NCI-H2107 (cell line): ENCODE measurements around the gene NCBP3.
"Not testable (repeated sequence)": the region's sequence is repeated elsewhere in the genome, so short reads cannot be mapped to it uniquely, and the experiment has no call there.

Experiments
- DNase-seq: peaks from one replicate; lab custom pipeline; 2025; lab: John Stamatoyannopoulos, UW

Gene NCBP3

DNA sequence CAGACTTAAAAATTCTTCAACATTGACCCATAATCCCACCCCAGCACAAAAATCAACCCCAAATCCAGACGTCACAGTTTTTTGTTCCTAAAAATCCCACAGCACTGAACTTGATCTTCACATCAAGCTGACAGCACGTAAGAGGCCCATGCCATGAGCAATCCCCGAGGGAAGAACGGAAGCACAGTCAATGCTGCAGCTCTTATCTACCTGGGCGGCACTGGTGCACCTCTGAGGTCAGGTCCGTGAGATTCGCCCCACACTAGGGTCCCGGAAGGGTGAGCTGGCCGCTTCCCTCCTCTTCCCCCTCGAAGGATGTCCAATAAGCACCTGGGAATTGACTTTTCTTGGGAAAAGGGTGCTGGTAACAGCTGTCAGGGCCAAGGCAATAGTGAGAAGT is 33.8 kb downstream of the NCBP3 start:
- no peak for DNase-seq

DNA sequence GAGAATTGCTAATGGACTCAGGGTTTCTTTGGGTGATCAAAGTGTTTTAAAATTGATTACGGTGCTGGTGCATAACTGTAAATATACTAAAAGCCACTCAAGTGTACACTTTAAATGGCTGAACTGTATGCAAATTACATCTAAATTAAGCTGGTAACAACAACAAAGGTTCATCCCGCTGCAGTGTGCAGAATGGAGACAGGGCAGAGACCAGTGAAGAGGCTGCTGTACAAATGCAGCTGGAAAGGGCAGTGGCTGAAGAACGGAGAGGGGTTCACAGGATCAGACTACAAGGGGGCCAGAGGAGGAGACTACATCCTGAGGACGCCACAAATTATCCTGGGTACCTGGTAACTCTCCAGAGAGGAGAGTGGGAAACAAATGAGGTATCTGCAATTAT is 36.0 kb downstream of the NCBP3 start:
- DNase-seq, result no peak

DNA sequence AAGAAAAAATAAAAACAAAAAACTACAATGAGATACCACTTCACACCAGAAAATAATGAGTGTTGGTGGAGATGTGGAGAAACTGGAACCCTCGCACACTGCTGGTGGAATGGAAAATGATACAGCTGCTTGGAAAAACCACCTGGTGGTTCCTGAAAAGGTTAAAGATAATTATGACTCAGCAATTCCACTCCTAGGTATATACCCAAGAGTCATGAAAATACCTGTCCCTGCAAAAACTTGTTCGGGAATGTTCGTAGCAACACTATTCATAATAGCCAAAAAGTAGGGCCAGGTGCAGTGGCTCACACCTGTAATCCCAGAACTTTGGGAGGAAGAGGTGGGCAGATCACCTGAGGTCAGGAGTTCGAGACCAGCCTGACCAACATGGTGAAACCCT is 36.9 kb downstream of the NCBP3 start:
- no peak for DNase-seq

DNA sequence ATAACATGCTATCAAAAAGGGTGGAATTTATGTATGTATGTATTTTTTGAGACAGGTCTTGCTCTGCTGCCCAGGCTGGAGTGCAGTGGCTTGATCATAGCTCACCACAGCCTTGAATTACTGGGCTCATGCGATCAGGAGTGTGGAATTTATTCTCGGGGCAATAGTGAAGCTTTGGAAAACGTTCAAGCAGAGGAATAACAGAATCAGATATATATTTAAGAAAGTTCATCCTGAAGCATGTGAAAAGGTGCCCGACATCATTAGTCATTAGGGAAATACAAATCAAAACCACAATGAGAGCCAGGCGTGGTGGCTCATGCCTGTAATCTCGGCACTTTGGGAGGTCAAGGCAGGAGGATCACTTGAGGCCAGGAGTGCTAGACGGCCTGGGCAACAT is 37.3 kb downstream of the NCBP3 start:
- no peak for DNase-seq

DNA sequence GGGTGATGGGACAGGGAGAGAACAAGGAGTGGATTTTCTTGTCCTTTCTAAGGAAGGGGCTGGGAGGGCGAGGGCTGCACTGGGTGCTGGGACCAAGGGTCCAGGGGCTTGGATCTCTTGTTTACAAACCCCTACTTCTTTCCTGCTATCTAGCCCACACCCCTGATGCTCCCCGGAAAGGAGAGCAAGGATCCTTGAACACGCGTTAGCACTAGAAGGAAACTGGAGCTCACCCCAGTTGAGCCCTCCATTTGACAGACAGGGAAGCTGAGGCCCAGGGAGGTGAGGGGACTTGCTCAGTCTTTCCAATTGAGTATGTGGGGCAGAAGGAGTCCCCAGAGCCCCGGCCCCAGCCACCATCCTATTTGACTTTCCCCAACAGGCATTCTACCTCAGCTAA is 40.5 kb downstream of the NCBP3 start:
- no peak for DNase-seq

DNA sequence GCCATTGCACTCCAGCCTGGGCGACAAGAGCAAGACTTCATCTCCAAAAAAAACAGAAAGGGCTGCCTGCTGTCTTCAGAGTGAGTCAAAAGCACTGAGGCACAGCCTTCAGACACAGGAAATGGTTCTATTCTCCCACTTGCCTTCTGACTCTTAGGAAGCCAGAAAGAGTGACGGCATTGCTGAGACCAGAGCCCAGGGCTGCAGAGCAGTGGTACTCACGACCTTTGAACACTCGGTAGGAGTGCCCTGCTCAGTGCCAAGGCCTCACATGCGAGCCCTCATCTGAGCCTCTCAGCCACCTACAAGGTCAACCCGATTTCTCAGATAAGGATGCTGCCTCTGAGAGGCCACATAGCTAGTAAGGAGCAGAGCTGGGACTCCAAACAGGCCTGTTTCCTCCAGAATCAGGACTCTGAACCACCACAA is 41.5 kb downstream of the NCBP3 start:
- no peak for DNase-seq

DNA sequence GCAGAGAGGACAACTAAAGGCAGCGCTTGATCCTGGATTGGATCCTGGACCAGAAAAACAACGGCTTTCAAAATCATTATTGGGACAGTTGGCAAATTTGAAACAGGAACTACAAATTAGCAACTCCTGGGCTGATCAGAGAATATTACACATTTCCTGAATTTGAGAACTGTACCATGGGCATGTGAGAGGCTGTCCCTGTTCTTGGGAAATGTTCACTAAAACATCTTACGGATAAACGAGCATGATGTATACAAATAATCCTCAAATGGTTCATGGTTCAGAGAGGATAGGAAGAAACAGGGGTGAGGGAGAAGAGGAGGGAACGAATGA is 42.8 kb downstream of the NCBP3 start:
- DNase-seq, result no peak

DNA sequence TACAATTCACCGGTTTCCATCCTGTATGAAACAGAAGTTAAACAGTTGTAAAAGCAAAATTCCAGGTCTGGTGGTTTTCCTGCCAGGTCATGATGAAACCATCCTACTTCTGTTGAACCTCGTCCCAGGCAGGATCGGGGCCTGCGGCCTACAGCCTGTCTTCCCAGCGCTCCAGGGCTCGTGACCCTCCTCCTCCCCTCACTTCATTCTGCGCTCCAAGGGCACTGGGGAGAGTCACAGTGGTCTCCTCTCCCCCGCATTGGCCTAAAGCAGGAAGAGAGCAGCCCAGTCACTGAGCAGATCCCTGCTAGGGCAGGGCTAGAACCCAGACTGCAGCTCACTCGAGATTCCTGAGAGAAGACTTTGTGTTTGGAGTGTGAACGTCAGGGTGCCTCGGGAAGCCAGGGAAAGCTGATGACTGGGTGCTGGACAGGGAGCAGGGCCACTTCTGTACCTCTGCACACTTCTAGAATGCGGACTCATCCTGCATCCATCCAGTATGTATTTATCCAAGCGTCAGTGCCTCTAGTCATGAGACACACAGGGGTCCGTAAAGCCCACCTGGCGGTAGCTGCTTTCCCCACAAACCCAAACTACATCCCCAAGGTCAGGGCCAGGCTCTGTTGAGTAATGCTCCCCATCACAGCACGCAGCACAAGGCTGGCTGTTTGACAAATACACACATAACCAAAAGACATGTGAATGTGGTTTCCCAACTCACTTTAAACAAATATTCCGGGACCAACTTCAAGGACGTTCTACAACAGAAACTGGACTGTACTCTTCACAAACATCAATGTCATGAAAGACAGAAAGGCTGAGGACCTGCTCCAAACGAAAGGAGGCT is 43.4 kb downstream of the NCBP3 start:
- no peak for DNase-seq

DNA sequence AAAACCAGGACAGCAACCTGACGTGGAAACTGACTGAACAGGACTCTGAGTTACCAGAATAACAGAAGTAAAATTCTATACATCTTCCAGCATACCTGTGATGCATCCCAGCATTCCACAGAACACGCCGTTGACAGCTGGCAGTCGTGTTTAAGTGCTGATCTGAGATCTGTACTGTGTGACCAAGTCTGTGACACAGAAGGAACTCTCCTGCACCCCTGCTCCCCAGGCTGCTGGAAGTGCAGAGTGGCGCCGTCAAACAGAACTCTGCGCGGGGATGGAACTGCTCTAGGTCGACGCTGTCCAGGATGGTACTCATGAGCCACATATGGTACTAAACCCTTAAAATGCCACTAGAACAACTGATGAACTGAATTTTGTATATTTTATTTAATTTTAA is 44.3 kb downstream of the NCBP3 start:
- DNase-seq, result no peak

DNA sequence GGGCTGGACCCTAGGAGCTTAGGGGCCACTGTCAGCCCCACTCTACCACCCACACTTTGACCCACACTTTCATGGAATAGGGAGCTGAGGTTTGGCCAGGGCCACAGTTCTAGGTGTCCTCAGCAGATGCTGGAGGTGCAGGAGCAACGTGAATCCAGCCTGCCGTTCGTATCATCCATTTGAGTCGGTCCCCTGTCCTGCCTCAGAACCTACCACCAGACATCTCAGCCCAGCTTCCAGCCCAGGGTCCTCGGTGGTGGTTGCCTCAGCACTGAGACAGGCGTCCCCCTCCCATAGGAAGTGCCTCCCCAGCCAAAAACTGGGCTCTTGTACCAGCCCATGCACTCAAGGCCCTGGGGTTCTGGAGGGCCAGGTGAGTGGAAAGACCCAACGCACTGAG is 44.7 kb downstream of the NCBP3 start:
- no peak for DNase-seq

DNA sequence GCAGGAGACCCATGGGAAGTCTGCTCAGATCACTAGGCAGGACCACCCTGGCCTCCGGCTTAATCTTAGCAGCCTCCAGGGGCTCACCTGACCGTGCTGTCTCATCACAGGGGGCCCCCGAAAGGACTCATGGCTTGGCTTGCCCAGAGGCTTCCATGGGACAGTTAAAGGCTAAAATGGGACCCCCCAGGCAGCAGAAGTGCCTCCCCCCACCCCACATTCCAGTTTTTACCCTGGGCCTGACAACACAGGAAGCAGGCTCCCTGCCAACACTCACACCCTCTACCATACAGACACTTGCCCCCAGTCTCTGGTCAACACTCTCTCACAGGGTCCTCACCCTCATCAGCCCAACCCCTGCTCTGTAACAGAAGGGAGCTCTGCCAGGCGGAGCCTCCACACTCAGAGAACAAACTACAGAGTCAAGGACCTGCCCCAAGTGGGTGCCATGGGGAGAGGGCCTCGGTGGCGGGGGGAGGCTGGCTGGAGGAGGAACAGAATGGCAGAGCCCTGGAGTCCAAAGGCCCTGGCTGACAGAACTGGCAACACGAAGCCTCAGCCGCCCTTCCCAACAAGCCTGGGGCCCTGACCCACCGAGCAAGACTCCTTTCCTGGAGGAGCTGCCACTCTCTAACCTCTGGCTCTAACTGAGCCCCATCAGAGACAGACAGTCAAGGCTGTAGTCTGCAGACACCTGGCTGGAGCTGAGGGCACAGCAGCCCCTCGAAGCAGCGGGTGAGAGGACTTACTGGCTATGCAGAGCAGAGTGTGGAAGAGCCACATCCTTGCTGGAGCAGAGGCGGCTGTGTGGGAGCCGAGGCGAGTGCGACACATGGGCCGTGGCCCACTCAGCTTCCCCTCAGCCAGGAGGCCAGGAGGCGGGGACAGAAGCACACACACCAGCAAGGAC is 45.4 kb downstream of the NCBP3 start, which contains the start of gene ITGAE:
Gene ITGAE (minus strand): TSS at position 827 of the 910 bp plus-strand sequence. CDS start 44 bp downstream, at position 783.
- DNase-seq, result no peak

DNA sequence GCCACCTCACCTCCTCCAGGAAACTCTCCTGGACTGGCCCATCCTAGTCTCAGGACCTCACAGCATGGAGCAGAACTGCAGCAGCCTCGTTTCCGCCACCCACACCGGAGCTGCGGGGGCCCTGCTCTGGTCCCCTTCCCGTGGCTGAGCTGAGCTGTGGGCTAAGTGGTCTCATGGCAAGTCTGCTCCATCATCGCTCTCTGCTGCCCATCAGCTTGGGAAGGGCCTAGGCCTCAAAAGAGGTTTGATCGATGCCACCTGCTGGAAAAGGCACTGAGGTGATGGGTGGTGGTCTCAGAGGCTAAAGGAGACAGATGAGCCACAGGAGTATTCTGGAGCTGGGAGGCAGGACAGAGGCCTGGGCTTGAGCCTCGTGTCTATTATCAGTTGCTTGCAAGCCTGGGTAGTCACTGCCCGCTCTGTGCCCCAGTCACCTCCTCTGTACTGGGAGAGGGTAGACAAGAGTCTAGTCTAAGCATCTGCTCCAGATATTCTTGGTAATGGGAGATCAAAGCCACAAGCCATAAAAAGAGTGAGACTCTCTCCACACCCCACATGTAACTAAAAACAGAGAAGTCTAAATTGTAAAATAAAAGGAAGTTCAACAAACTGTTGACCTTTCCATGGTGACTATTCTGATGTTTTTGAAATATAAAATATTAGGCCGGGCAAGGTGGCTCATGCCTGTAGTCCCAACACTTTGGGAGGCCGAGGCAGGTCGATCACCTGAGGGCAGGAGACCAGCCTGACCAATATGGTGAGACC is 46.7 kb downstream of the NCBP3 start:
- DNase-seq, result no peak

DNA sequence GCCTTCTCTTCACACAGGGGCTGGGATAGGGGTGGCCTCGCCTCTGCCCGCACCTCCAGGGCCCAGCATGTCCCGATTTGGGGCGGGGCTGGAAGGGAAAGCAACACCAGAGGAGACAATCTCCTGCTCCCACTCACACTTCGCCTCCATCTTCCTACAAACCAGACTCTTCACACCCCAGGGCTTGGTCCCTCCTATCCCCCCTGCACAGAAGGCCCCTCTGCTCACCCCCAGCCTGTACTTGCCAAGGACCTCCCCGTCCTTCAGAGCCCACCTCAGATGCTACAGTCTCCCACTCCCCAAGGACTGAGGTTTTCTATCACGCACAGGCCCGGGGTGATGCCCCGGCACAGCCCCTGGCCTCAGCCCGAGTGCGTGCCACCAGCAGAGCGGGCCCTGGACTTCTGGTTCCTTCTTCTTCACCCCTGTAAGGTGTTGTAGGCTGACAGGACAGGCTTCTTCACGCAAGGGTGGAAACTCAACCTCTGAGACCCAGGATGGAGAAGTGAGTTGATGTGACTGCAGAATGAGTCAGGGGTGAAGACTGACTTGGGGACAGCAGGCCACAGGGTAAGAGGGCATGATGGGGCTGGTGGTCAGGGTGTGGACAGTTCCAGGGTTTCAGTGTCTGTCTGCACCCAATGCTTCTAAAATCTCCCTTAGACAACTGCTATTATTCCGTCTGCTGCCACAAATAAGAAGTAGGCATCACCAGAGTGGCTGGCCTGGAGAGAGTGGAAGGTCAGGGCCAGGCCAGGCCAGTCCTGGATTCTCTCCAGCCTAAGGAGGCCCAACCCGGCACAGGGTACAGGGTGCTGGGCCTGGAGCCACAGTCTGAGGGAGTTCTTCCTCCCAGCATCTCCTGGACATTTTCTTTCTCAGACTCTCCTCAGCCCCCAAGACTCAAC is 47.5 kb downstream of the NCBP3 start:
- no peak for DNase-seq

DNA sequence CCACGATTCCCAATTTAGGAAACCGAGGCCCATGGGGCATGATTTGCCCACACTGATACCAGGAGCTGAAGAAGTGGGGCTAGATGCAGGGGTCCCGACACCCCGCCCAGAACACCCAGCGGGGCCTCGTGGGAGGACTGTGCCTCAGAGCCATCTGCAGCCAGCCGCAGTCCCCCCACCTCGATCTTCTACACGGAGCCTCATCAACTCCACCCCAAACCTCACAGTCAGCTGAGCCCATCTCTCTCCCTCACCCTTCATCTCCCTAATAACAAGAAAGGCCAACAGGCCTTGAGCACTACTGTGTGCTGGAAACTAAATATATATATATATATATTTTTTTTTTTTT is 49.2 kb downstream of the NCBP3 start:
- no peak for DNase-seq

DNA sequence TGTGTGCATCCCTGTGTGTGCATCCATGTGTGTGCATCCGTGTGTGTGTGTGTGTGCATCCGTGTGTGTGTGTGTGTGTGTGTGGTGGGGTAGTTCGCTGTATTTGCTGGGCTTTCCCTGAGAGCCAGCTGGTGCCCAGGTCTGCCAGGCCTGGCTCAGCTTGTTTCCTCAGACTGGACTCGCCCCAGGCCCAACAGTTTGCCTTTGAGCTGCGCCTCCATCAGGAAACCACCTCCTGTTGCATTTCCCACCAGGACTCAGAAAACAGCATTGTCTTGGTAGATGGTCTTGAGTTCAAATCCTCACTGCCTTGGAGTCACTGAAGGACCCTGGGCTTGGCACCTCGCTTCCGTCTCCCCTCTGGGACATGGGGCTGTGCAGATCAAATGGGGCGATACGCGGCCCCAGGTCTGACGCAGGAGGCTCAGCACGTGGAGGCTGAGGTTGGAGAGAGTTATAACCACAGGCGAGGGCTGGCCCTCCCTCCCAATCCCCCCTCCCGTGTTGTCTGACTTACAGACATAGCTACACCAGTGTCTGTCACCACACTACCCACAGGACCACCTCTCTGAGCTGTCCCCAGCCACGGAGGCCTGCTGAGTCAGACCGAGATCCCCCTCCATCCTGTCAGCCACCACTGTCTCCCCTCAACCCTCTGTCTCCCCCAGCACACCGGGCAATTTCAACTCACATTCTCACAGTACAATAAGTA is 49.8 kb downstream of the NCBP3 start:
- no peak for DNase-seq

DNA sequence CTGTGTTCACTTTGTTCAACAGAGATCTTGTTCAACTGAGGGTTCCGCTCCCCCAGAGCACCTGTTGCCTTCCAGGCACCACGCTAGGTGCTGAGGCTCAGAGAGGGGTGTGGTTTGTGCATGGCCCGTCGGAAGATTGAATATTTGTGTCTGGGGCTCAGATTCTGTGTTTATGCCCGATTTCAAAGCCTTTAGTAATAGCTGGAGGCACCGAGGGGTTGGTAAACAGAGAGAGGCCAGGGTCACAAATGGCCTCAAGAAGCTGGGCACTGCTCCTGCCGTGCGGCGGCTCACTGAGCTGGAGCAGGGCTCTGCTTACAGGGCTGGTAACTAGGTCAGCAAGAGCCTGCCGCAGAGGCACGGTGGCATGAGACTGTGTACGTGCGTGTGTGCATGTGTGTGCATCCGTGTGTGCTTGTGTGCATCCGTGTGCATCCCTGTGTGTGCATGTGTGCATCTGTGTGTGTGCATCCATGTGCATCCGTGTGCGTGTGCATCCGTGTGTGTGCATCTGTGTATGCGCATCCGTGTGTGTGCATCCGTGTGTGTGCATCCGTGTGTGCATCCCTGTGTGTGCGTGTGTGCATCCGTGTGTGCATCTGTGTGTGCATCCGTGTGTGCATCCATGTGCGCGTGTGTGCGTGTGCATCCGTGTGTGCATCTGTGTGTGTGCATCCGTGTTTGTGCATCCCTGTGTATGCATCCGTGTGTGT is 50.5 kb downstream of the NCBP3 start:
- no peak for DNase-seq

DNA sequence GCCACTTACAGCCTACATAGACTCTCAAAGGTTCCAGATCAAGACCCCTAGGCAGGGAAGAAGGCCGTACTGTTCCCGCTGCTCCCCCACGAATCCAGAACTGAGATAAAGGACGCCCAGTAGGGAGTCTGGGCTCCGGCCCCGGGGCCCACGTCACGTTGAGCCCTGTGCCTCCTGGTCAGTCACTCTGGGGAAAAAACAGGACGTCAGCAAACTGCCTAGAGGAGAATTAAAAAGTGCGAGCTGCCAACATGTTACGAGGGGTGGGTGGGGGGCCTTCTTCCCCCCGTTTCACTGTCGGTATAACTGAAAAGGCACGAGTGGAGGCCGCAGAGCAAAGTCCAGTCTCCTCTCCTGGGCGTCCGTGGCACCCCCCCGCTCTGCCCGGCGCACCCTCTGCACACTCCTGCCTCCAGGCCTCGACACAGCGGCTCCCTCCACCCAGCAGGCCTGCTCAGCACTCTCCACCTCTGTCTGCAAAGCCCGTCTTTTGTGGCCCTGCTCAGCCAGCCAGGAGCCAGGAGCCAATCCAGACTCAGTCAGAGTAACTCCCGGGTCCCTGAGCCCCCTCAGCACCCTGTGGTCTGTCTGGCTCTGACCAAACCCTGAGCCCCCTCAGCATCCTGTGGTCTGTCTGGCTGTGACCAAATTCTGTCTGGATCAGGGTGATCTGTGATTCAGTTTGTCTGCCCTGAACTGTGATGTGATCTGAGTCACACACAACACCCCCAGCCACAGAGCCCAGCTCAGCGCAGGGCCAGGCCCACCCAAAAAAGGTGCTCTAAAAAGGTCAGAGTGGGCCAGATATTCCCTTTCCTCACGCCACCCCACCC is 51.3 kb downstream of the NCBP3 start:
- DNase-seq, result no peak

DNA sequence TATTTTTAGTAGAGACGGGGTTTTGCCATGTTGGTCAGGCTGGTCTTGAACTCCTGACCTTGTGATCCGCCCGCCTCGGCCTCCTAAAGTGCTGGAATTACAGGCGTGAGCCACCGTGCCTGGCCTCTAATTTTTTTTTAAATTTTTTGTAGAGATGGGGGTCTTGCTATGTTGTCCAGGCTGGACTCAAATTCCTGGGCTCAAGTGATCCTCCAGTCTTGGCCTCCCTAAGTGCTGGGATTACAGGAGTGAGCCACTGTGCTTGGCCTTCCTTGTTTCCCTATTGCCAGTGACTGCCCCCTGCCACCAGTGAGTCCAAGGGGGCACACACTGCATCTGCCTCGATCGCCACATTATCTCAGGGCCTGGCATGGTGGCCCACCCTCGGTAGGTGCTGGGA is 51.9 kb downstream of the NCBP3 start:
- DNase-seq, result not testable (repeated sequence)

DNA sequence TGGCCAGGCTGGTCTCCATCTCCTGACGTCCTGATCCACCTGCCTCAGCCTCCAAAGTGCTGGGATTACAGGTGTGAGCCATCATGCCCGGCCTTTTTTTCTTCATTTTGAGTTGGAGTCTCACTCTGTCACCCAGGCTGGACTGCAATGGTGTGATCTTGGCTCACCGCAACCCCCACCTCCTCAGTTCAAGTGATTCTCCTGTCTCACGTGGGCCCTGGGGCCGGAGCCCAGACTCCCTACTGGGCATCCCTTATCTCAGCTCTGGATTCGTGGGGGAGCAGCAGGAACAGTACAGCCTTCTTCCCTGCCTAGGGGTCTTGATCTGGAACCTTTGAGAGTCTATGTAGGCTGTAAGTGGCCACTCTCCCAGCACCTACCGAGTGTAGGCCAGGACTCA is 52.8 kb downstream of the NCBP3 start:
- DNase-seq, result not testable (repeated sequence)
